NOMO-1 treated with DMSO at 0.1 percent for 48 hours (cell line): Measurements from ENCODE around the gene GDAP1L1.
"Not testable (repeated sequence)": the region's sequence is repeated elsewhere in the genome, so short reads cannot be mapped to it uniquely, and the experiment has no call there.

Source experiments
- DNase-seq: peaks from one replicate; lab custom pipeline; 2025; ENCODE audit not compliant: unreplicated experiment; lab: John Stamatoyannopoulos, UW

The GDAP1L1 gene

GRCh38 chr20:44299011-44299535, 52.0 kb downstream of the GDAP1L1 start:
- DNase-seq = not testable (repeated sequence)

- no peak for DNase-seq
Measured at GRCh38 chr20:44301285-44301684, 54.2 kb downstream of the GDAP1L1 start.

GRCh38 chr20:44302026-44302669, 55.0 kb downstream of the GDAP1L1 start:
- DNase-seq = no peak

- DNase-seq = no peak
Measured at GRCh38 chr20:44302736-44303135, 55.6 kb downstream of the GDAP1L1 start.

GRCh38 chr20:44304383-44304782, 57.3 kb downstream of the GDAP1L1 start:
- DNase-seq = no peak

GRCh38 chr20:44306927-44307326, 59.8 kb downstream of the GDAP1L1 start:
- DNase-seq = no peak

- DNase-seq = peak; percentile 40
Measured at GRCh38 chr20:44309763-44310663, 62.9 kb downstream of the GDAP1L1 start.

- peak; percentile 91 for DNase-seq
Measured at GRCh38 chr20:44310664-44311639, 63.8 kb downstream of the GDAP1L1 start, which contains the start of gene FITM2. Gene FITM2 (minus strand): TSS chr20:44311202. CDS start chr20:44311148, 54 bp downstream.

GRCh38 chr20:44314870-44315269, 67.8 kb downstream of the GDAP1L1 start:
- DNase-seq = no peak

GRCh38 chr20:44319839-44320422, 72.8 kb downstream of the GDAP1L1 start:
- peak; percentile 20 for DNase-seq

- DNase-seq = no peak
Measured at GRCh38 chr20:44324343-44324742, 77.2 kb downstream of the GDAP1L1 start.

- no peak for DNase-seq
Measured at GRCh38 chr20:44326391-44327159, 79.5 kb downstream of the GDAP1L1 start.

GRCh38 chr20:44327748-44328147, 80.6 kb downstream of the GDAP1L1 start:
- not testable (repeated sequence) for DNase-seq

- no peak for DNase-seq
Measured at GRCh38 chr20:44328428-44328827, 81.3 kb downstream of the GDAP1L1 start.
